Muscle layer of duodenum (tissue), 2 donors: ENCODE data around the gene NEMP2.

Source experiments
- H3K27ac ChIP-seq: one replicate; pipeline ENCODE4 v1.7.0; 2013; ENCODE audit warnings: mild to moderate bottlenecking, low read length
- H3K27me3 ChIP-seq: one replicate; pipeline ENCODE4 v1.7.0; 2013; ENCODE audit warnings: low read depth, mild to moderate bottlenecking, control low read depth, low read length
- H3K36me3 ChIP-seq, 2 donors: one replicate each; pipeline ENCODE4 v1.7.0; 2013; ENCODE audit warnings: low read length in 2 of 2, control low read depth in 1 of 2, mild to moderate bottlenecking in 1 of 2; ENCODE audit not compliant: insufficient read depth in 2 of 2, control insufficient read depth in 1 of 2
- H3K4me1 ChIP-seq, 2 donors: one replicate each; pipeline ENCODE4 v1.7.0; 2013; ENCODE audit warnings: low read length in 2 of 2, mild to moderate bottlenecking in 2 of 2, control low read depth in 1 of 2, moderate library complexity in 1 of 2; ENCODE audit not compliant: insufficient read depth in 2 of 2, control insufficient read depth in 1 of 2
- H3K4me3 ChIP-seq, 2 donors: one replicate each; pipeline ENCODE4 v1.7.0; 2013; ENCODE audit warnings: low read length in 2 of 2, low read depth in 1 of 2, mild to moderate bottlenecking in 1 of 2
- H3K9me3 ChIP-seq, 2 donors: one replicate each; pipeline ENCODE4 v1.7.0; 2013; ENCODE audit warnings: low read length in 2 of 2, control low read depth in 1 of 2, mild to moderate bottlenecking in 1 of 2; ENCODE audit not compliant: control insufficient read depth in 1 of 2
- donor health status: healthy.

Gene NEMP2, protein sequence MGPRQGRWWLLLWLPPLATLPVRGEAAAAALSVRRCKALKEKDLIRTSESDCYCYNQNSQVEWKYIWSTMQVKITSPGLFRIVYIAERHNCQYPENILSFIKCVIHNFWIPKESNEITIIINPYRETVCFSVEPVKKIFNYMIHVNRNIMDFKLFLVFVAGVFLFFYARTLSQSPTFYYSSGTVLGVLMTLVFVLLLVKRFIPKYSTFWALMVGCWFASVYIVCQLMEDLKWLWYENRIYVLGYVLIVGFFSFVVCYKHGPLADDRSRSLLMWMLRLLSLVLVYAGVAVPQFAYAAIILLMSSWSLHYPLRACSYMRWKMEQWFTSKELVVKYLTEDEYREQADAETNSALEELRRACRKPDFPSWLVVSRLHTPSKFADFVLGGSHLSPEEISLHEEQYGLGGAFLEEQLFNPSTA

DNA sequence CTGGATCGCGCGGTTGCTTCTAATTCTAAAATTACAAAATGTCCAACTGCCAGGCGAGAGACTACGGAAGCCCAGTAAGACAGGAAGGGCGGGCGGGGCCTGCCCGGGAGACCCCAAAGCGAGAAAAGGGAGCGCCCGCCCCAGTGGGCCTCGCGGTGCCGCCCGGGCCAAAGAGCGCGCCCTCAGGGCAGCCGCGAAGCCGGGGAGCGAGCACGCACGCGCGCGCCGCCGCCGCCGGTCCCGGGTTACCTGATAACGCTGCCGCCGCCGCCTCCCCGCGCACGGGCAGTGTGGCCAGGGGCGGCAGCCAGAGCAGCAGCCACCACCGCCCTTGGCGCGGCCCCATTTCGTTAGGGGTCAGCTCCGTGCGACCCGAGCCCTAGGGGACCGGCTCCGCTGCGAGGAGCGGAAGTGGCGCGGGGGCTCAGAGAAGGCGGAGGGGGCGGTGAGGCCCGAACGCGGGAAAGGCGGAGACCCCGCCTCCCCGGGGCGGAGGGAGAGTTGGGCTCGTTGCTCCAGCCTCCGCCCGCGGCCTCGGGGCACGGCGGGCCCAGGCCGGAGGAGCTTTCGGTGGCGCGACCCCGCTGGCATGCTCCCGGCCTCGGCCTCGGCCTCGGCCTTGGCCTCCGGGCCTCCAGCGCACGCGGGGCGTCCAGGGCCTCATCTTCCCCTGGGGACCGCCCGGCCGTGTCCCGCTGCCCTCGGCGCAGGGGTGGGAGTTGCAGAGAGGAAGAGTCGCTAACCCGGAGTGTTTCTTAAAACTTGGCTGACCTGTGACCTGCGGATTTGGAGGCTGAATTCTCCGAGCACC lies at the start of gene NEMP2:
Gene NEMP2, minus strand, starts transcription at position 413 of the 811 bp plus-strand sequence. Its CDS starts 67 bp downstream, at position 346.
- H3K9me3 ChIP-seq: peaks cover 0 to 17% of the 10 kb centered on the region in 2 donors
- no peaks in the 10 kb centered on the region for H3K4me1 ChIP-seq

DNA sequence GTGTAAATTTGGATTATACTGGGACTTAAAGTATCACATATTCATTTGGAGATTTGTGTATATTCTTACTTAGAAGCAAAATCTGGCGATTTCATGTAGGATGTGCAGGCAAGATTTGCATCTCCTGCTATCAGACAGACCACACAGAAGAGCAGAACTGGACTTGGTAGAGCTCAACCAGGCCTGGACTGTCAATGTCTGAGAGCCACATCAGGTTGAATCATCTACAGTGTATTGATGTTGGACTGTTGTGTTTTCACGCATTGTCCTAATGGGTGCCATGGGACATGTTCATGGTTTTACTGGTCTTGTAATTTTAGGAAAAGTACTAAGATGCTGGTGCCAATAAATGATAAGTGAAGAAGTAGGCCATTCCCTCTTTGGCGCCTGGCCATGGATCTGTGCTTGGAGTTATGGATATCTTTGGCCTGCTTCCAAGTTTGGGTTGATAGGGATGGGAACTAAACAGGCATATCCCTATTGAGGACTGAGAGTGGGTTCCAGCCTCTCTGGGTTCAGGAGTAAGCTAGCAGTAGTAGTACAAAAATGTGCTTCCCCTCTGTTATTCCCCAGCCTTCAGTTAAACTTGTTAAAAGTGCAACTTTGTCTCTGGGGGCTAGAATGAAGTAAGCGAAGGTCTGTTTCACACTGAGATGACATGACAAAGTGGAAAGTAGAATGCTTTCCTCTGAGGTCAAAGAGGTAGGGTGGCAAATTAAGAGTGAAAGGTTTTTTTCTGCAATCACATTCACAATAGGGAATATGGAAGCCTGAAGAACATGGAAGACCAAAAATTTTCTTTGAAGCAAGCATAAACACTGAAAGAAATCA lies 49.2 kb upstream of the NEMP2 start:
- Histone ChIP-seq H3K9me3 (no peaks in the 10 kb centered on the region), H3K27ac (no peak overlapping the region), H3K4me3 (no peak overlapping the region)

More for the DNA sequence above, at the start of gene NEMP2:
- peak within 1 kb of the TSS; percentile 72 to 89 for H3K4me3 ChIP-seq
- peak within 1 kb of the TSS; percentile 95 for H3K27ac ChIP-seq
- no peaks in the 10 kb centered on the region for H3K27me3 ChIP-seq
- H3K36me3 ChIP-seq: no peaks in the 10 kb centered on the region

DNA sequence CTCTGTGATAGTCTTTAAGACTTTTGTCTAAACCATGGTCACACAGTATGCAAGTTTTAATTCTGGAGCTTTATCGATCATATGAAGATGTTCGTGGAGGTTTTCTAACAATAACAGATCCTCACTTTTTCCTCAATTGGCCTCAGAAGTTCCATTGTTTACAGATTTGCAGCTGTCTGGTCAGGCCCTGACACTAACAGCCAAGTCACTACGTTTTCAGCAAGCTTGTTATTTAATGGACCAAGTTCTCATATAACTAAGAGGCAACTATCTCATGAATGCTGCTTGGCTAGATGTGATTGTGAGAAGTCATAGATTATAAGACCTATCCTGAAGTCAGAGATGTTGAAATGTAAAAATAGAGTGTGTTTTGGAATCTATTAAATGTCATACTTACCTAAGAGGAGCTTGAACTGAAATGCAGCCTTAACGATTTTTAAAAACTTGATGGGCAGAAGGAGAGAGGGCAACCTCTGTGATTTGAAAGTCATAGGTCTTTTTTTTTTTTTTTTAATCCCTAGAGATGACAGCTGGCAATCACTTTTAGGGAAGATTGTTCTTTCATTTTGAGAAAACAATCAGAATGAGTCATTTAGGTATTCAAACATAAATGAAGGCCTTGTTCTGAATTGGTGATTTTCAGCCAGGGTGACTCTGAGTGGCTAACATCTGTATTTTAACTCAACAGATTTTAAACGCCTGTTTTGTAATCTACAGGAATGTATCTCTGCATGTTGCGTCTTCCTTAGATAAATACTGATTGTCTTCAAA lies 48.4 kb upstream of the NEMP2 start:
- no peaks in the 10 kb centered on the region for H3K9me3 ChIP-seq
- no peak overlapping the region for H3K4me3 ChIP-seq
- H3K4me1 ChIP-seq: peaks cover 11 to 13% of the 10 kb centered on the region in 2 donors
- H3K27ac ChIP-seq: no peak overlapping the region
- H3K27me3 ChIP-seq: no peaks in the 10 kb centered on the region
- H3K36me3 ChIP-seq: no peaks in the 10 kb centered on the region

More for the DNA sequence above, 49.2 kb upstream of the NEMP2 start:
- no peaks in the 10 kb centered on the region for H3K36me3 ChIP-seq
- H3K4me1 ChIP-seq: peaks cover 3 to 9% of the 10 kb centered on the region in 2 donors
- H3K27me3 ChIP-seq: no peaks in the 10 kb centered on the region

DNA sequence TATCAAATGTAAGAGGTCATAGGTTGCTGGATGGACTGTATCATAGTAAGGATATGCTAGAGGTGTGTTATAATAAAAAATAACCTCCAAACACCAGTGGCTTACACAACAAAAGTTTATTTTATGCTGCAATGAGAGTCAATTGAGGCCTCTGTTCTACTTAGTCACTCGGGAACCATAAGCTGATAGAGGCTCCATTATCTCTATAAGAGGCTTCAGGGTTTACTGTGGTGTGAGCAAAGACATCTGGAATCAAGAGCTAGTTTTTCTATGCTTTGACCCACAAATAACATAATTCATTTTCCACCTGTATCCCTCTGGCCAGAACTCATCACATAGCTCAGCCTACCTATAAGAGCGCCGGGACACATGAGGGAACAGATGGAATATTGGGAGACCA lies 47.5 kb upstream of the NEMP2 start:
- Histone ChIP-seq H3K9me3 (no peaks in the 10 kb centered on the region), H3K27me3 (no peaks in the 10 kb centered on the region), H3K27ac (no peak overlapping the region), H3K4me1 (peaks cover 14 to 18% of the 10 kb centered on the region in 2 donors), H3K36me3 (no peaks in the 10 kb centered on the region), H3K4me3 (no peak overlapping the region)

DNA sequence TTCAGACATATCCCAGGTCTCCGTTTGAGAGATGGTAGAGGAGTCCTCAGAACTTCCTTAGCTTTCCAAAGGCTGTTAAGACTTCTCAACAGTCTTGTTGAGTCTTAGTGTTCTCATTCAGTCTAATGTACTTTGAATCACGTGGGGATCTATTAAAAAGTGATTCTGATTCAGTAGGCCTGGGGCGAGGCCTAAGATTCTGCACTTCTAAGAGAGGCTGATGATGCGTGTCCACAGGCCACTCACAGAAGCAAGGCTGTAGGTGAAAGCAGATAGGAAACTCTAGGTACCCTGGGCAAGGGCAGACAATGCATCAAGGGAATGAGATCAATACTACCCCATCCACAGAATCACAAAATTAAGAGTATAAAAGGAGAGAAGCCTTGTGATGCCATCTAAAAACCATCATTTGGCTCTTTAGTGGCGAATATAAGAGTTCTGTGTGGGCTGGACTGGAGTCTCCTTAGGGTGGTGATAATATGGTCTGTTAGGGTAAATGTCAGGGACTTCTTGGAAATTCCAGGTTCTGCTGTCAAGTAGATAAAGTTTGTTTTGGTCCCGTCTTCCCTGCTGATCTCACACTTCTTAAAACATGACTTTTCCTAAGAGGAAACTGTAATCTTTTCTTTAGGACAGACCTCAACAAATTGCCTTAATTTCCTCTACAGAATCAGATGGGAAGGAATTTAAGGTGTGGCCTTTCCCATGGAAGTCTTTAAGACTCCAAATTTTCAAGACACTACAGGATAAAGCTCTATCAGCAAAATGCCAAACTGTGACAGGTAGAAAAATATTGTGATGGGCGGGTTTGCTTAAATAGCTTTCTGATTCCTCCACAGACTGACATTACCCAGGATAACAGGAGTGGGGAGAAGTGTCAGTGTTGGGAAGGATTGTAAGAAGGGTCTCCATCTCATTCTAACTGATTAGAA lies 45.7 kb upstream of the NEMP2 start:
- Histone ChIP-seq H3K4me3 (no peak overlapping the region), H3K9me3 (no peaks in the 10 kb centered on the region), H3K36me3 (no peaks in the 10 kb centered on the region), H3K27me3 (no peaks in the 10 kb centered on the region), H3K27ac (no peak overlapping the region), H3K4me1 (peaks cover 14 to 28% of the 10 kb centered on the region in 2 donors)

DNA sequence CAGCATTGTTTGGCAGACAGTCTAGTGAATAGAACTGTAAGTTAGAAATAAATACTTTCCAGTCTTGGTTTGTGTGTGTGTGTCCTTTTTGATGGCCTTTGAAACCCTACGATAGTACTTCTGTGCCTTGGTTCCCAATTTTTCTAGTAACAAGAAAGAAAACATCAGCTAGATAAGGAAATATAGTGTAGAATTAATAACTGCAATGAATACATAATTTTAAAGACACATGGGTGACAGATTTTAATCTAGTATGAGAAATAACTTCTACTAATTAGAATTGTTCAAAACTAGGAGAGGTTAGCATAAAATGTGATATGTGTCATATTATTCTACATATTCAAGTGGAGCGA lies 44.5 kb upstream of the NEMP2 start:
- H3K4me1 ChIP-seq: peaks cover 14 to 28% of the 10 kb centered on the region in 2 donors
- no peaks in the 10 kb centered on the region for H3K36me3 ChIP-seq
- H3K4me3 ChIP-seq: no peak overlapping the region
- no peaks in the 10 kb centered on the region for H3K27me3 ChIP-seq
- H3K9me3 ChIP-seq: no peaks in the 10 kb centered on the region
- peak overlapping the region; percentile 26 for H3K27ac ChIP-seq

DNA sequence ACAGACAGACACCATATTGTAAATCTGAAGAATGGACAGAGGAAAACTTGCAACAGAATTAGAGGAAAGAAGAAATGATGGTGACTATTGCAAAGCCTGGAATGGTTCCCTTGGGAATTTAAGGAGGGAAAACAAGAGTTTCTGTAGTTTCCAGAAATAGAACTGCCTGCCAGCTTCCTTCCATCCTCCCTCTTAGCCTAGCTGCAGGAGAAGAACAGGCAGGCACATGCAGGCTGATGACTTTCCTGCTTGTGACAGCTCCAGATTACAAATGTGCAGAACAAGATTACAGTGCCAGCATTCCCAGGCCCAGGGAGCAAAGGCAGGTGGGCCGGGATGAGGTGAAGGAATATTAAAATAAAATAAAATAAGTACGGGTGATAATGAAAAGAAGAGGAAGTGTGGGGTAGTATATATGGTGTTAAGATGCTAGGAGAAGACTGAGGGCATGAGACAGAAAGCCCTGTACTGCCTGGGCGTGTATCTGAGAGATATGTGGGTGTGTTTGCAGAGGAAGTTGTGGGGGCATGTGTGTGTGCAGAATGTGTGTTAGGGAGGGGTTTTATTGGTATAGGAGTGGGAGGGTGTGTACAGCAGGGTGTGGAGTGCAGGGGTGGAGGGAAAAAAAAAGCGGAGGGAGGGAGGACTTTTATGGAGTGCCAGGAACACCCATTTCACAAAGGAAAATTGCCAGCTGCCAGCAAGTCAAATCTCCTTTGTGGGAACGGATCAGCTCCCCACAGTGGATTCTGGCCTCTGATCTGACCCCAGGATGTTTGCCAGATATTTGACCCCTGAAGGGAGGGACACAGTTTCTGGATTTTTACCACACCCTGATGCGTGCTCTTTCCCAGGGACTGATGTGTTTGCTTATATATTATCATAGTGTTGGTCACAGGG lies 43.9 kb upstream of the NEMP2 start:
- H3K36me3 ChIP-seq: no peaks in the 10 kb centered on the region
- peaks cover 12 to 32% of the 10 kb centered on the region in 2 donors for H3K4me1 ChIP-seq
- peak overlapping the region; percentile 28 for H3K27ac ChIP-seq
- no peaks in the 10 kb centered on the region for H3K9me3 ChIP-seq
- H3K4me3 ChIP-seq: peak overlapping the region in 1 of 2 donors; percentile 32
- no peaks in the 10 kb centered on the region for H3K27me3 ChIP-seq

DNA sequence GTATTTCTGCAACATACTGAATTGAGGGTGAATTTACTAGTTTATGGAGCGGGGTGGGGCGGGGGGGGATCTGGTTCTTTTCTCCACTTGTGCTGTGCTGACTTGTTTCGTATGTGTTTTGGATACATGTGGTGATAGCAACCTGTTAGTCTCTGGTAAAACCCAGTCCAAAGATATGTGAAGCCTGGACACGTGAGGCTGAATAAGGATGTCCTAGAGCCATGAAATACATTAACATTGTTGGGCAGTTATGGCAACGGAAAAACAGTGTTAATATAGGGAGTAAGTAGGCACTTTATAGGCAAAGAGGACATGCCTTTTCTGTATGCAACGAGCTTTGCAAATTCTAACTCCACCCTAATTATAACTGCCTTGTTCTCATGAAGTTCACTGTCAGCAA lies 42.1 kb upstream of the NEMP2 start:
- Histone ChIP-seq H3K27ac (peak overlapping the region; percentile 35), H3K4me3 (peak overlapping the region in 1 of 2 donors; percentile 38)

DNA sequence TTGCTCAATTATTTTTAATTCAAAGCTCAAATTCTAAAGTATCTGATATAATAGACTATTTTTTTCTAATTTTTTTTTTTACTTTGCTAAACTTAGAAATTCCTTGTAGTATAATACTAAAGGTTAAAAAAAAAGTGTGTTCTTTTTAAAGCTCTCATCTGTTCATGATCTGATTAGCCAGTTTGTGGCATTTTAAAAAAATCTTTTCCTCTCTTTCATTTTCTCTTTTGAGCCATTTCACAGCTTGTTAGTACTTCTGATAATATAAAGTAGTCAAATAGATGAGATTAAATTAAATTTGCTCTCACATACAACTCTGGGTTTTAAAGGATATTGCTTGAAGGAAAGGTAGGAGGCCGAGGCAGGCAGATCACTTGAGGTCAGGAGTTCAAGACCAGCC lies 40.7 kb upstream of the NEMP2 start:
- peaks cover 4 to 32% of the 10 kb centered on the region in 2 donors for H3K4me1 ChIP-seq
- H3K4me3 ChIP-seq: no peak overlapping the region

More for the DNA sequence above, 42.1 kb upstream of the NEMP2 start:
- no peaks in the 10 kb centered on the region for H3K9me3 ChIP-seq
- H3K27me3 ChIP-seq: no peaks in the 10 kb centered on the region
- no peaks in the 10 kb centered on the region for H3K36me3 ChIP-seq
- peaks cover 4 to 32% of the 10 kb centered on the region in 2 donors for H3K4me1 ChIP-seq

More for the DNA sequence above, 40.7 kb upstream of the NEMP2 start:
- H3K27ac ChIP-seq: no peak overlapping the region
- H3K36me3 ChIP-seq: no peaks in the 10 kb centered on the region
- H3K27me3 ChIP-seq: no peaks in the 10 kb centered on the region
- H3K9me3 ChIP-seq: no peaks in the 10 kb centered on the region
